ENCODE results near the gene TSHR.

DNA sequence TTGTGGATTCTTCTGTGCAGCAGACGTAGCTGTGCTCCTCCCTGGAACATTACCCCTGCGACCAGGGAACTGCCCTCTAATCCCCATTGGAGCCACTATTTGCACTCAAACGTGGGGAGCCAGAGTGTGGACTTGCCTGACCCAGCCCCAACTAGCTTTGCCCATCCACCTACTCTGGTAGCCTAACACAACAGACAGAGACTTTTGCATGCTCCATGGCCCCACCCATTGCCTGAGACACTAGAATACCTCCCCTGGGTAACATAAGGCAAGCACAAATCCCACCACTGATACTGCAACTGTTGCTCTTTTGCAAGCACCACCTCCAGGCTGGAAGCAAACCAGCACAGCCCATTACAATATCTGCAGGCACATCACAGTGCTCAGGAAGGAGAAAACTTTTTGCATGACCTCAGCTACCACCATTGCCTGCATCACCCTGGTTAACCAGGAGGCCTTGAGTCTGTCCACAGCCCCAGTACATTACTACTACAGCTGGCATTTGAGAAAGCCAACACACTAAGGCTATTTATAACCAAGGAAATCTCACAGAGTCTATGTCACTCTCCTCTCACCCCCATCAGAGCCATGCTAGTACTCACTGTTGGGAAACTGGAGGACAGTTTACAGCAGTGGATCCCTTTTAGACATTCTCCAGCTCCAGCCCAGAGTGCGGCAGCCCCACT lies 28.9 kb upstream of the TSHR start:
- TF ChIP-seq EZH2phosphoT487 (IDR thresholded peaks at IDR 0.05; ENCODE audit: unreplicated experiment) (no peak), POLR2AphosphoS5 (IDR thresholded peaks at IDR 0.05; ENCODE audit: low read depth) (no peak), EZH2 (IDR thresholded peaks at IDR 0.05; ENCODE audit: low read depth, unreplicated experiment) (no peak), ZNF331 (CRISPR knock-in tag; IDR thresholded peaks at IDR 0.05; ENCODE audit: low read depth) (no peak), JUNB (IDR thresholded peaks at IDR 0.05; ENCODE audit: unreplicated experiment) (no peak), CREB1 (CRISPR knock-in tag; IDR thresholded peaks at IDR 0.05; ENCODE audit: low read depth) (no peak), ZNF114 (CRISPR knock-in tag; IDR thresholded peaks at IDR 0.05) (no peak)
- TF ChIP-seq, protein P1, sequence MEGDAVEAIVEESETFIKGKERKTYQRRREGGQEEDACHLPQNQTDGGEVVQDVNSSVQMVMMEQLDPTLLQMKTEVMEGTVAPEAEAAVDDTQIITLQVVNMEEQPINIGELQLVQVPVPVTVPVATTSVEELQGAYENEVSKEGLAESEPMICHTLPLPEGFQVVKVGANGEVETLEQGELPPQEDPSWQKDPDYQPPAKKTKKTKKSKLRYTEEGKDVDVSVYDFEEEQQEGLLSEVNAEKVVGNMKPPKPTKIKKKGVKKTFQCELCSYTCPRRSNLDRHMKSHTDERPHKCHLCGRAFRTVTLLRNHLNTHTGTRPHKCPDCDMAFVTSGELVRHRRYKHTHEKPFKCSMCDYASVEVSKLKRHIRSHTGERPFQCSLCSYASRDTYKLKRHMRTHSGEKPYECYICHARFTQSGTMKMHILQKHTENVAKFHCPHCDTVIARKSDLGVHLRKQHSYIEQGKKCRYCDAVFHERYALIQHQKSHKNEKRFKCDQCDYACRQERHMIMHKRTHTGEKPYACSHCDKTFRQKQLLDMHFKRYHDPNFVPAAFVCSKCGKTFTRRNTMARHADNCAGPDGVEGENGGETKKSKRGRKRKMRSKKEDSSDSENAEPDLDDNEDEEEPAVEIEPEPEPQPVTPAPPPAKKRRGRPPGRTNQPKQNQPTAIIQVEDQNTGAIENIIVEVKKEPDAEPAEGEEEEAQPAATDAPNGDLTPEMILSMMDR (conservative IDR thresholded peaks at IDR 0.05; ENCODE audit: low read depth in 2 of 2): no peak
- TF ChIP-seq, protein P2, sequence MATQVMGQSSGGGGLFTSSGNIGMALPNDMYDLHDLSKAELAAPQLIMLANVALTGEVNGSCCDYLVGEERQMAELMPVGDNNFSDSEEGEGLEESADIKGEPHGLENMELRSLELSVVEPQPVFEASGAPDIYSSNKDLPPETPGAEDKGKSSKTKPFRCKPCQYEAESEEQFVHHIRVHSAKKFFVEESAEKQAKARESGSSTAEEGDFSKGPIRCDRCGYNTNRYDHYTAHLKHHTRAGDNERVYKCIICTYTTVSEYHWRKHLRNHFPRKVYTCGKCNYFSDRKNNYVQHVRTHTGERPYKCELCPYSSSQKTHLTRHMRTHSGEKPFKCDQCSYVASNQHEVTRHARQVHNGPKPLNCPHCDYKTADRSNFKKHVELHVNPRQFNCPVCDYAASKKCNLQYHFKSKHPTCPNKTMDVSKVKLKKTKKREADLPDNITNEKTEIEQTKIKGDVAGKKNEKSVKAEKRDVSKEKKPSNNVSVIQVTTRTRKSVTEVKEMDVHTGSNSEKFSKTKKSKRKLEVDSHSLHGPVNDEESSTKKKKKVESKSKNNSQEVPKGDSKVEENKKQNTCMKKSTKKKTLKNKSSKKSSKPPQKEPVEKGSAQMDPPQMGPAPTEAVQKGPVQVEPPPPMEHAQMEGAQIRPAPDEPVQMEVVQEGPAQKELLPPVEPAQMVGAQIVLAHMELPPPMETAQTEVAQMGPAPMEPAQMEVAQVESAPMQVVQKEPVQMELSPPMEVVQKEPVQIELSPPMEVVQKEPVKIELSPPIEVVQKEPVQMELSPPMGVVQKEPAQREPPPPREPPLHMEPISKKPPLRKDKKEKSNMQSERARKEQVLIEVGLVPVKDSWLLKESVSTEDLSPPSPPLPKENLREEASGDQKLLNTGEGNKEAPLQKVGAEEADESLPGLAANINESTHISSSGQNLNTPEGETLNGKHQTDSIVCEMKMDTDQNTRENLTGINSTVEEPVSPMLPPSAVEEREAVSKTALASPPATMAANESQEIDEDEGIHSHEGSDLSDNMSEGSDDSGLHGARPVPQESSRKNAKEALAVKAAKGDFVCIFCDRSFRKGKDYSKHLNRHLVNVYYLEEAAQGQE (IDR thresholded peaks at IDR 0.05; ENCODE audit: unreplicated experiment): no peak
- TF ChIP-seq, protein P3, sequence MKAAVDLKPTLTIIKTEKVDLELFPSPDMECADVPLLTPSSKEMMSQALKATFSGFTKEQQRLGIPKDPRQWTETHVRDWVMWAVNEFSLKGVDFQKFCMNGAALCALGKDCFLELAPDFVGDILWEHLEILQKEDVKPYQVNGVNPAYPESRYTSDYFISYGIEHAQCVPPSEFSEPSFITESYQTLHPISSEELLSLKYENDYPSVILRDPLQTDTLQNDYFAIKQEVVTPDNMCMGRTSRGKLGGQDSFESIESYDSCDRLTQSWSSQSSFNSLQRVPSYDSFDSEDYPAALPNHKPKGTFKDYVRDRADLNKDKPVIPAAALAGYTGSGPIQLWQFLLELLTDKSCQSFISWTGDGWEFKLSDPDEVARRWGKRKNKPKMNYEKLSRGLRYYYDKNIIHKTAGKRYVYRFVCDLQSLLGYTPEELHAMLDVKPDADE (IDR thresholded peaks at IDR 0.05): no peak
